ENCODE results near the gene TMEM205. TPM values are rescaled to one million over a fixed set of nuclear protein-coding genes. Genes with fewer than 3 reads are reported as not detected.
A peak's percentile ranks its signal among the peaks of the same experiment; 100 is the strongest.

The TMEM205 gene
- total RNA-seq, result 100 to 1,000 TPM; 176 to 197 TPM

DNA sequence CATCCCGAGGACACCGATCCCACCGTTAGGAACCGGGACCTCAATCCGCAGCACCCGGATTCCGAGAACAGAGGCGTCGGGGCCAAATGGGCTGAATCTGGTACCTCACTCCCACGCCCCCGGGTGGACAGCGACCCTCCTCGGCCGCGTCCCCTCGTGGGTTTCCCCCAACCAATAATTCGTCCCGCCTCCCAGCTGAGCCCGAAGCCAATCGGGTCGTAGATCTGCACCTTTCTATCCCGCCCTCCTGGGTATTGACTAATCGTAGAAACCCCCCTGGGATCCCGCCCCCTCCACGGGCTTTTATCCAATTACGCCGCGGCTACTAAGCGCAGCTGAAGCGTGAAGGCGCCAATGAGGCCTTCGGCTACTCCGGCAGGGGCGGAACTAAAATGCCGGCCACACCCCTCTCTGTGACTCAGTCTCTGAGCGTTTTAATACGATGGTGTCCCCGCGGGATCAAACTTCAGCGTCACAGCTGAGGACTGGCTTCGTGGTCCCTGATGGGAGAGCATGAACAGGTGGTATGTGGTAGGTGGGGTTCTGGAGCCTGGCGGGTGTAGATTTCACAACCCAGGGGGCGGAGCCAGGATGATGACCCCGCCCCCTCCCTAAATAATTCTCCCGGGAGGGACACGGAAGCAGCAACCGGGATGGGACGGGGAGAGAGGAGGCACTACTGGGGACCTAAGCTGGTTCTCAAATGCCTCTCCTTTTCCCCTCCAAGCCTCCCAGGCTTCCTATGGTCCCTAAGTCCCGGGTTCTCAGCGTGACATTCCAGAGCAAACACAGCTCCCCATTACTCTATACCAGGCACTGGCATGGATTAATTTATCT is at the start of gene TMEM205, which contains the start of gene CCDC159:
TMEM205 (minus strand) TSS at position 165 of the 837 bp plus-strand sequence. CDS start 649 bp downstream, outside the sequence.
CCDC159 (plus strand) TSS at position 416 of the 837 bp plus-strand sequence; CDS start at position 504, 88 bp downstream.
- Histone ChIP-seq H3K36me3 (replicated peaks in 1 of 2; ENCODE audit: insufficient read depth in 1 of 2, low read depth in 2 of 2) (no peaks in the 10 kb centered on the region), H3K4me1 (peaks cover 31% of the 10 kb centered on the region), H3K27me3 (no peaks in the 10 kb centered on the region), H3K4me3 (peak within 1 kb of the TSS; percentile 1 to 24), H3K27ac (peak within 1 kb of the TSS; percentile 75 to 87 (median 83)), H3K9me3 (no peaks in the 10 kb centered on the region)
- TF ChIP-seq, protein P1, sequence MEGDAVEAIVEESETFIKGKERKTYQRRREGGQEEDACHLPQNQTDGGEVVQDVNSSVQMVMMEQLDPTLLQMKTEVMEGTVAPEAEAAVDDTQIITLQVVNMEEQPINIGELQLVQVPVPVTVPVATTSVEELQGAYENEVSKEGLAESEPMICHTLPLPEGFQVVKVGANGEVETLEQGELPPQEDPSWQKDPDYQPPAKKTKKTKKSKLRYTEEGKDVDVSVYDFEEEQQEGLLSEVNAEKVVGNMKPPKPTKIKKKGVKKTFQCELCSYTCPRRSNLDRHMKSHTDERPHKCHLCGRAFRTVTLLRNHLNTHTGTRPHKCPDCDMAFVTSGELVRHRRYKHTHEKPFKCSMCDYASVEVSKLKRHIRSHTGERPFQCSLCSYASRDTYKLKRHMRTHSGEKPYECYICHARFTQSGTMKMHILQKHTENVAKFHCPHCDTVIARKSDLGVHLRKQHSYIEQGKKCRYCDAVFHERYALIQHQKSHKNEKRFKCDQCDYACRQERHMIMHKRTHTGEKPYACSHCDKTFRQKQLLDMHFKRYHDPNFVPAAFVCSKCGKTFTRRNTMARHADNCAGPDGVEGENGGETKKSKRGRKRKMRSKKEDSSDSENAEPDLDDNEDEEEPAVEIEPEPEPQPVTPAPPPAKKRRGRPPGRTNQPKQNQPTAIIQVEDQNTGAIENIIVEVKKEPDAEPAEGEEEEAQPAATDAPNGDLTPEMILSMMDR (IDR thresholded peaks at IDR 0.05), result no peak
- peak; percentile 35 to 80 (median 77) for TF ChIP-seq POLR2A (IDR thresholded peaks at IDR 0.05)
- WGBS, 2 donors, result 0% methylated on average over 18 to 50 of the region's 50 CpGs
- intact Hi-C loops (cut with DNase I), result no loop called here
- DNase-seq, result peak; percentile 99
- peak; percentile 94 for ATAC-seq

DNA sequence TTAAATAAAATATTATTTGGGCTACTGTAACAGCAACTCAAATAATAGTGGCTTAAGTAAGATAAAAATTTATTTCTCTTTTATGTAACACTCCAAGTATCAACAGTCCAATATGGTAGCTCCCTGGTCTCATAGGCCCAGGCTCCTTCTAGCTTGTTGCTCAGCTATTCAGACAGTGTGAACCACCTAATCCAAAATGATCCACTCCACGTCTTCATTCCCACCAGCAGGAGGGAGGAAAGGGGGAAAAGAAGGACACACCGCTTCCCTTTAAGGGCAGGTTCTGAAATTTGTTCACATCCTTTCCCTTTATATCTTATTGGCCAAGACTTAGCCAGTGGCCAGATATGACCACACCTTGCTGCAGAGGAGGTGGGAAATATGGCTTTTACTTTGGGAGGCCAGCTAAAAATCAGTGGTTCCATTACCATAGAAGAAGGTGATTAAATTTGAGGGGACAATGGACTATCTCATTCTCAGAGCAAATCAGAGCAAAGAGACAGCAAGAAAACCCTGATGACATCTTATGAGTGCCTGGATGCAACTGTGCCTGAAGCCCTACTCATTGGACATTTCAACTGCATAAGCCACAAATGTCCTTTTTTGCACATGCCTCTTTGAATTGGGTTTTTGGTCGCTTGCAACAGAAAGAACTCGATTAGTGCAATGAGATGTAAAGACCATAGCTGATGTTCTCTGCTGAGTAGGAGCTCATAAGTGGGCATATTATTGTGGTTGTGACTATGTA is 45.0 kb upstream of the TMEM205 start:
- Histone ChIP-seq H3K27me3 (no peaks in the 10 kb centered on the region), H3K9me3 (no peaks in the 10 kb centered on the region), H3K36me3 (replicated peaks in 1 of 2; ENCODE audit: insufficient read depth in 1 of 2, low read depth in 2 of 2) (peaks cover 0 to 3% of the 10 kb centered on the region in 2 donors), H3K4me1 (no peaks in the 10 kb centered on the region), H3K4me3 (no peak overlapping the region), H3K27ac (no peak overlapping the region)
- intact Hi-C loops (cut with DNase I), result no loop called here
- ATAC-seq, result no peak
- no peak for DNase-seq
- TF ChIP-seq, protein P1 (IDR thresholded peaks at IDR 0.05), result no peak
- no peak for TF ChIP-seq POLR2A (IDR thresholded peaks at IDR 0.05)
- 76 to 89% methylated on average over 4 of the region's 4 CpGs for WGBS, 2 donors

DNA sequence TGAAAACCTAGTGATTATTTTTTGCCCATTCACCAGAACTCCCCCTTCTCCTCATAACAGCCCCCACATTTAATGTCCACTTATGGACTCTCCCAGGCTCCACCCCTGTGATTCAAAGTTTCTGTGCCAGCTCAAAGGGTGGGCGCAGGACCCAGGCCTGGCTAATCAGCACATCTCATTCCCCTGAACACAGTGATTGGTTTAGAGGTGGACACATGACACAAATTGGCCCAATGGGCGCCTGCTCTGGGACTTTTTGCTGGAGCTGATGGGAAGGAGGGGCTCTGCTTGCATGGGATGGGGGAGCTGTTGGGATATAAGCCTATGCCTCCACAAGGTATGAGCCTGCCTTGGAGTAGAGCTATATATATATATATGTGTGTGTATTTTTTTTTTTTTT is 44.3 kb upstream of the TMEM205 start:
- no peak for TF ChIP-seq POLR2A (IDR thresholded peaks at IDR 0.05)
- TF ChIP-seq, protein P1 (IDR thresholded peaks at IDR 0.05), result no peak
- ATAC-seq (no peak), DNase-seq (no peak)
- no peaks in the 10 kb centered on the region for H3K9me3 ChIP-seq
- H3K4me3 ChIP-seq, result no peak overlapping the region
- no peak overlapping the region for H3K27ac ChIP-seq
- no peaks in the 10 kb centered on the region for H3K27me3 ChIP-seq
- 90 to 95% methylated on average over 2 of the region's 2 CpGs for WGBS, 2 donors
- peaks cover 0 to 3% of the 10 kb centered on the region in 2 donors for H3K36me3 ChIP-seq (replicated peaks in 1 of 2; ENCODE audit: insufficient read depth in 1 of 2, low read depth in 2 of 2)
- intact Hi-C loops (cut with DNase I), result no loop called here
- H3K4me1 ChIP-seq, result no peaks in the 10 kb centered on the region

DNA sequence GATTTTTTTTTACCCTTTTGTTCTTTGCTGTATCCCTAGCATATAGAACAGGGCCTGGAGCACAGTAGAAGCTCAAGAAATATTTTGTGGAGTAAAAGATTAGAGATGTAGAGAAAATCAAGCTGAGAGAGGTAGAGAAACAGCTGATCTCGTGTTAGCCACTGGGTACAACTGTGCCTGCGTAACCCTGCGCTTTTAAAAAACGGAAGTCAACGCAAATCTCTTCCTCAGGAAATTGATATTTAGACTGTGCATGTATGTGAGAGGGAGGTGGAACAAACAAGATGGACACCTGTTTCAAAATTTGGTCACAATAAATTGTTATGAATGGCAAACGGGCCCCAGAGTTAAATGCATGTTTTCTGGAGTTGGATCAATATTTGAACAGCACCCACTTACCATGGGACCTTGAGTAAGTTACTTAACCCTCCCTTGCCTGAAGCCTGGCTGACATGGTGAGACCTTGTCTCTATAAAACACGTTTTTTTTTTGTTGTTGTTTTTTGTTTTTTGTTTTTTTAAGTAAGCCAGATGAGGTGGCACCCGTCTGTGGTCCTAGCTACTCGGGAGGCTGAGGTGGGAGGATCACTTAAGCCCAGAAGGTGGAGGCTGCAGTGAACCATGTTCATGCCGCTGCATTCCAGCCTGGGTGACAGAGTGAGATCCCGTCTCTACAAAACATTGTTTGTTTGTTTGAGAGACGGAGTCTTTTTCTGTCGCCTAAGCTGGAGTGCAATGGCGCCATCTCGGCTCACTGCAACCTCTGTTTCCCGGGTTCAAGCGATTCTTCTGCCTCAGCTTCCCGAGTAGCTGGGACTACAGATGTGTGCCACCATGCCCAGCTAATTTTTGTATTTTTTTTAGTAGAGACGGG is 41.3 kb upstream of the TMEM205 start:
- Histone ChIP-seq H3K9me3 (no peaks in the 10 kb centered on the region), H3K27me3 (no peaks in the 10 kb centered on the region), H3K4me1 (peaks cover 19% of the 10 kb centered on the region), H3K36me3 (replicated peaks in 1 of 2; ENCODE audit: insufficient read depth in 1 of 2, low read depth in 2 of 2) (no peaks in the 10 kb centered on the region), H3K27ac (no peak overlapping the region), H3K4me3 (no peak overlapping the region)
- intact Hi-C loops (cut with DNase I), result no loop called here
- ATAC-seq (no peak), DNase-seq (no peak)
- TF ChIP-seq POLR2A (IDR thresholded peaks at IDR 0.05), result no peak
- TF ChIP-seq, protein P1 (IDR thresholded peaks at IDR 0.05), result no peak
- WGBS, 2 donors, result 70 to 76% methylated on average over 19 of the region's 19 CpGs
